ENCODE results near the gene SORBS2. TPM values are rescaled to one million over a fixed set of nuclear protein-coding genes. Genes with fewer than 3 reads are reported as not detected.

The SORBS2 gene
- total and polyA plus RNA-seq, 4 donors = 11.2 to 70.4 (median 26.4) TPM

DNA sequence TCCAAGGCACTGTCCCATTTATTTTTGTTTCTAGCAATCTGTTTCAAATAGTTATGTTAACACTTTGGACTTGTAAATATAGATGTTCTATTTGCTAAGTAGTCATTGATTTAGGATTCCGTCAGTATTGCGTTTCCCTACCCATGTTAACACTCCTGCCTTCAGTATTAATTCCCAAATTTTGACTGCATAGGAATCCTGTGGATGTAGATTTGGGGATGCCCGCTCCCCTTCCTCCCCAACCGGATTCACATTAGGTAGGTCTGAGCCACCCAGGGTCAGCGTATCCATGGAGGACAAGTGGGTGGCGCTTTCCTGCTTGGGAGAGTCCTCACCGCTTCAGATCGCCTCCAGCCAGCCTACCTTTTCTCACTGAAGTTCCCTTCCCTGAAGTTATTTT is 1.1 kb upstream of the SORBS2 start:
- TF ChIP-seq, protein P1, sequence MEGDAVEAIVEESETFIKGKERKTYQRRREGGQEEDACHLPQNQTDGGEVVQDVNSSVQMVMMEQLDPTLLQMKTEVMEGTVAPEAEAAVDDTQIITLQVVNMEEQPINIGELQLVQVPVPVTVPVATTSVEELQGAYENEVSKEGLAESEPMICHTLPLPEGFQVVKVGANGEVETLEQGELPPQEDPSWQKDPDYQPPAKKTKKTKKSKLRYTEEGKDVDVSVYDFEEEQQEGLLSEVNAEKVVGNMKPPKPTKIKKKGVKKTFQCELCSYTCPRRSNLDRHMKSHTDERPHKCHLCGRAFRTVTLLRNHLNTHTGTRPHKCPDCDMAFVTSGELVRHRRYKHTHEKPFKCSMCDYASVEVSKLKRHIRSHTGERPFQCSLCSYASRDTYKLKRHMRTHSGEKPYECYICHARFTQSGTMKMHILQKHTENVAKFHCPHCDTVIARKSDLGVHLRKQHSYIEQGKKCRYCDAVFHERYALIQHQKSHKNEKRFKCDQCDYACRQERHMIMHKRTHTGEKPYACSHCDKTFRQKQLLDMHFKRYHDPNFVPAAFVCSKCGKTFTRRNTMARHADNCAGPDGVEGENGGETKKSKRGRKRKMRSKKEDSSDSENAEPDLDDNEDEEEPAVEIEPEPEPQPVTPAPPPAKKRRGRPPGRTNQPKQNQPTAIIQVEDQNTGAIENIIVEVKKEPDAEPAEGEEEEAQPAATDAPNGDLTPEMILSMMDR (IDR thresholded peaks at IDR 0.05; ENCODE audit: control extremely low read depth, extremely low read depth) = no peak
- Histone ChIP-seq H3K4me3 (no peak overlapping the region), H3K27ac (ENCODE audit: low read depth in 1 of 2, low read length in 1 of 2) (no peak overlapping the region), H3K4me1 (ENCODE audit: control insufficient read depth in 5 of 5, insufficient read depth in 5 of 5, low read length in 5 of 5) (peaks cover 0 to 29% (median 7%) of the 10 kb centered on the region in 5 donors), H3K9ac (ENCODE audit: insufficient read depth in 1 of 2, low read length in 2 of 2) (no peak overlapping the region), H3K36me3 (ENCODE audit: control insufficient read depth in 4 of 4, insufficient read depth in 4 of 4, low read length in 4 of 4) (no peaks in the 10 kb centered on the region), H3K27me3 (ENCODE audit: control insufficient read depth in 3 of 3, insufficient read depth in 3 of 3, low read length in 2 of 3) (no peaks in the 10 kb centered on the region), H3K9me3 (ENCODE audit: control insufficient read depth in 4 of 4, insufficient read depth in 3 of 4, low read length in 3 of 4) (no peaks in the 10 kb centered on the region)
- WGBS, 2 donors = 98% methylated on average over 8 of the region's 8 CpGs
- ATAC-seq (ENCODE audit: insufficient read depth, low FRiP score) (no peak), DNase-seq (no peak)

DNA sequence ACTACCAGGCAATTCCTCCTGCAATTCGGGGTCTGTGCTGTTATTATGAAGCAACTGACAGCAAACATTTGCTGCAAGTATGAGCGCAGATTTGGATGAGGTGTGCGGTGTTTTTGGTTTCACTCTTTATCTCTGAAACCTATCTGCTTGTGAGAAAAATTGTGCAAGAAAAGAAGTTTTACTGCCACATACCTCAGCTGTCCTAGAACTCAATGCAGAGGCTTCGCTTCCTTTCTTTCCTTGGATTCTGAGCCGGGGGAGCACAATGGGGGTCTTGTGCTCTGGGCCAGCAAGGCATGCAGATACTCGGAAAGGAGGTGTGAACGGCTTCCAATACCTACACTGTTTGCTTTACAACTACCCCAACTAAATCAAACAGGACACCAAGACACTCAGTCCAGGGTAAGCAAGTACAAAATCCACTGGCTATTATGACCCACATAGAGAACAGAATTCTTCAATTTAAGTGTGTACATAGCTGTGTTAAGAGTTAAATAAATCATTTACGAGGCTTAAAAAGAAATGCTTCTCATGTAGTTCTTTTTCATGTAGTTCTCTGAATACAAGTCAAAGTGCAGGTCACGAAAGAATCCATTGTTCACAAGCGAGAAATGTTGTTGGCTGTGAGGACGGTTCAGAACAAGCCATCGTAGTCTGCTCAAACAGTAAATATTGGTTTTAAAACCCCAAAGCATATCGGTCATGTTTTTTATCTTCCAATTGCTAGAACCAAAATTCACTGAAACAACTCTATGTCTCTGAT is 1.1 kb downstream of the SORBS2 start:
- no peaks in the 10 kb centered on the region for H3K9me3 ChIP-seq (ENCODE audit: control insufficient read depth in 4 of 4, insufficient read depth in 3 of 4, low read length in 3 of 4)
- TF ChIP-seq, protein P1 (IDR thresholded peaks at IDR 0.05; ENCODE audit: control extremely low read depth, extremely low read depth) = no peak
- H3K4me3 ChIP-seq = peak overlapping the region; percentile 48
- ATAC-seq (ENCODE audit: insufficient read depth, low FRiP score) (no peak), DNase-seq (peak; percentile 49 to 69 (median 55))
- H3K27ac ChIP-seq (ENCODE audit: low read depth in 1 of 2, low read length in 1 of 2) = peak overlapping the region; percentile 80 to 94
- no peaks in the 10 kb centered on the region for H3K27me3 ChIP-seq (ENCODE audit: control insufficient read depth in 3 of 3, insufficient read depth in 3 of 3, low read length in 2 of 3)
- H3K4me1 ChIP-seq (ENCODE audit: control insufficient read depth in 5 of 5, insufficient read depth in 5 of 5, low read length in 5 of 5) = peaks cover 0 to 29% (median 0%) of the 10 kb centered on the region in 5 donors
- WGBS, 2 donors = 61 to 84% methylated on average over 13 of the region's 13 CpGs
- H3K36me3 ChIP-seq (ENCODE audit: control insufficient read depth in 4 of 4, insufficient read depth in 4 of 4, low read length in 4 of 4) = no peaks in the 10 kb centered on the region
- H3K9ac ChIP-seq (ENCODE audit: insufficient read depth in 1 of 2, low read length in 2 of 2) = peak overlapping the region in 1 of 2 donors; percentile 46

DNA sequence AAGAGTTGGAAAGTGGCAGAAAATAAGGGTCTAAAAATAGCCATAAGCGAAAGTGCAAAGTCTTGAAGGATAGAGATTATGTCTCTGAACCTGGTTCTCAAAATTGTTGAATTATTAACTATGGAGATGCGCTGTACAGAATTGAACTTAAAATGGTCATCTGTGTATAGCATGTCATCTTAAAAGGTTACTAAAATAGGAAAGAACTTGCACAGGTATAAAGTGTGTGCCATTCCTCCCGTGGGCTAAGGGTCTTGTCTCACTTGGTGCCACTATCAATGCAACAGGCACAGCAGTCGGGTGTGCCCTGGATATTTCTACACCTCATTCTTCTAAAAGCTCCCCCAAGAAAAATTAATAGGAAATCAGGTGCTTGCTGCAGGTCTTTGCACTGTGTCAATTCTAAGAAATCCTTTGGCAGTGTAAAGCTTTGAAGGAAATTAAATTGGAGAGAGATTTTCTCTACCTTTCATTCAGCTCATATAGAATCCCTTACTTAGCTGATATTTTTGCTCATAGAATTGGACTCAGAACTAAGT is 2.4 kb downstream of the SORBS2 start:
- Histone ChIP-seq H3K4me1 (ENCODE audit: control insufficient read depth in 5 of 5, insufficient read depth in 5 of 5, low read length in 5 of 5) (peaks cover 0 to 29% (median 0%) of the 10 kb centered on the region in 5 donors), H3K27ac (ENCODE audit: low read depth in 1 of 2, low read length in 1 of 2) (peak overlapping the region in 1 of 2 donors; percentile 94), H3K4me3 (no peak overlapping the region), H3K9ac (ENCODE audit: insufficient read depth in 1 of 2, low read length in 2 of 2) (no peak overlapping the region), H3K9me3 (ENCODE audit: control insufficient read depth in 4 of 4, insufficient read depth in 3 of 4, low read length in 3 of 4) (no peaks in the 10 kb centered on the region), H3K36me3 (ENCODE audit: control insufficient read depth in 4 of 4, insufficient read depth in 4 of 4, low read length in 4 of 4) (no peaks in the 10 kb centered on the region), H3K27me3 (ENCODE audit: control insufficient read depth in 3 of 3, insufficient read depth in 3 of 3, low read length in 2 of 3) (no peaks in the 10 kb centered on the region)
- 67 to 89% methylated on average over 4 of the region's 4 CpGs for WGBS, 2 donors
- ATAC-seq (ENCODE audit: insufficient read depth, low FRiP score) (no peak), DNase-seq (no peak)
- TF ChIP-seq, protein P1 (IDR thresholded peaks at IDR 0.05; ENCODE audit: control extremely low read depth, extremely low read depth) = no peak
